Esophagus muscularis mucosa (tissue), 4 donors: ENCODE results near the gene PRSS58. TPM values are rescaled to one million over a fixed set of nuclear protein-coding genes. Genes with fewer than 3 reads are reported as not detected.

Experiments
- DNase-seq: peaks from one replicate; pipeline ENCODE4 v3.0.0-alpha.2; 2017; ENCODE audit errors: extremely low spot score
- H3K27ac ChIP-seq, 4 donors: fragments of 200-600 bp; sonication (generic); replicated peaks in 1 of 4; 1 replicate in 3 of 4; 2 replicates in 1 of 4; pipeline ENCODE4 v1.5.1; 2016 to 2019; ENCODE audit warnings: mild to moderate bottlenecking in 1 of 4
- H3K27me3 ChIP-seq, 4 donors: fragments of 200-600 bp; sonication (generic); one replicate each; pipeline versions ENCODE4 v1.5.1 to v1.6.0; 2016 to 2019
- H3K36me3 ChIP-seq, 4 donors: fragments of 200-600 bp; sonication (generic); one replicate each; pipeline ENCODE4 v1.5.1; 2016 to 2019
- H3K4me1 ChIP-seq, 4 donors: fragments of 200-600 bp; sonication (generic); one replicate each; pipeline ENCODE4 v1.5.1; 2016 to 2019
- H3K4me3 ChIP-seq, 4 donors: fragments of 200-600 bp; sonication (generic); 1 replicate in 2 of 4; 2 replicates in 2 of 4; pipeline ENCODE4 v1.5.1; 2016 to 2019; ENCODE audit warnings: mild to moderate bottlenecking in 4 of 4, moderate library complexity in 1 of 4
- H3K9me3 ChIP-seq, 4 donors: fragments of 200-600 bp; sonication (generic); 1 replicate in 3 of 4; 2 replicates in 1 of 4; pipeline ENCODE4 v1.5.1; 2016 to 2019
- EP300 ChIP-seq: sonication (generic); formaldehyde crosslinking; IDR thresholded peaks from one replicate; pipeline ENCODE4 v1.6.1; 2017; ENCODE audit warnings: antibody characterized with exemption
- POLR2A ChIP-seq: fragments of 450-650 bp; IDR thresholded peaks from one replicate; pipeline ENCODE4 v1.6.1; 2017; ENCODE audit warnings: antibody characterized with exemption, moderate library complexity, mild to moderate bottlenecking, low read depth
- POLR2AphosphoS5 ChIP-seq, 2 donors: sonication (generic); formaldehyde crosslinking; IDR thresholded peaks; one replicate each; pipeline ENCODE4 v1.6.1; 2017; ENCODE audit warnings: antibody characterized with exemption in 2 of 2
- WGBS: methylation state at CpG from one replicate; pipeline ENCODE4 v1.1.5; 2018; 5-methylcytosine and 5-hydroxymethylcytosine counted together
- intact Hi-C: fragments of 100-400 bp; cut with DNase I; formaldehyde crosslinking; loops from one replicate; pipeline ENCODE4 v1.15.1; 2023
- total RNA-seq, 4 donors: library from RNA; depleted of rRNA; stranded (reverse); fragments of >200 nt; gene quantifications; one replicate each; pipeline versions ENCODE4 v1.1.0 to v1.2.1, GENCODE V29; 2016
- TF ChIP-seq, protein P1 (sequence below), 3 experiments: fragments of 200-600 bp in 2 of 3; fragments of 450-650 bp in 1 of 3; sonication (generic) in 2 of 3; IDR thresholded peaks; one replicate each; pipeline ENCODE4 v1.5.1; 2017 to 2019; ENCODE audit warnings: antibody characterized with exemption in 3 of 3, mild to moderate bottlenecking in 2 of 3, moderate library complexity in 1 of 3

Gene PRSS58
- total RNA-seq, 4 donors from 2014 or later = not detected

DNA sequence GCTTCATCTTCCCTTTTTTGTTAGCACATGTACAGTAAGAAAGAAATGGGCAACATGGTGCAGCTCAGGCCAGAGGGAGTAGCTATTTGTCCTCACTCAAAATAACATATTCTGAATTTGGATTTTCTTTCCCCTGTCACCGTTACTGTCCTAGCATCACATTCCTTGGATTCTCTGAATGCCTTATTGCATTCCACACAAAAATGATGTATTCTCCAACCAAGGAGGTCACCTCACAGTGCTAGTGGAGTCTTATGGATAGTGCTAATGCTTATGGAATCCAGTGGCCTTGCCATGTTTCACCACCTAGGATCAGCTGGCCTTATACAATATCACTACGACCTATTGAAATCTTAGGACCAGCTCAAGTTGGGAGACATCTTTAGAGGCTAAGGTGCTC, 7.2 kb downstream of the PRSS58 start:
- no peak for DNase-seq
- 54% methylated on average over 2 of the region's 2 CpGs for WGBS
- Histone ChIP-seq H3K27ac (no peak overlapping the region), H3K4me1 (no peaks in the 10 kb centered on the region), H3K36me3 (no peaks in the 10 kb centered on the region), H3K27me3 (no peaks in the 10 kb centered on the region), H3K9me3 (no peaks in the 10 kb centered on the region), H3K4me3 (no peak overlapping the region)
- intact Hi-C loops = no loop called here
- no peak for TF ChIP-seq POLR2A
- TF ChIP-seq POLR2AphosphoS5 (IDR thresholded peaks at IDR 0.05) = no peak
- no peak for TF ChIP-seq EP300
- TF ChIP-seq, protein P1, sequence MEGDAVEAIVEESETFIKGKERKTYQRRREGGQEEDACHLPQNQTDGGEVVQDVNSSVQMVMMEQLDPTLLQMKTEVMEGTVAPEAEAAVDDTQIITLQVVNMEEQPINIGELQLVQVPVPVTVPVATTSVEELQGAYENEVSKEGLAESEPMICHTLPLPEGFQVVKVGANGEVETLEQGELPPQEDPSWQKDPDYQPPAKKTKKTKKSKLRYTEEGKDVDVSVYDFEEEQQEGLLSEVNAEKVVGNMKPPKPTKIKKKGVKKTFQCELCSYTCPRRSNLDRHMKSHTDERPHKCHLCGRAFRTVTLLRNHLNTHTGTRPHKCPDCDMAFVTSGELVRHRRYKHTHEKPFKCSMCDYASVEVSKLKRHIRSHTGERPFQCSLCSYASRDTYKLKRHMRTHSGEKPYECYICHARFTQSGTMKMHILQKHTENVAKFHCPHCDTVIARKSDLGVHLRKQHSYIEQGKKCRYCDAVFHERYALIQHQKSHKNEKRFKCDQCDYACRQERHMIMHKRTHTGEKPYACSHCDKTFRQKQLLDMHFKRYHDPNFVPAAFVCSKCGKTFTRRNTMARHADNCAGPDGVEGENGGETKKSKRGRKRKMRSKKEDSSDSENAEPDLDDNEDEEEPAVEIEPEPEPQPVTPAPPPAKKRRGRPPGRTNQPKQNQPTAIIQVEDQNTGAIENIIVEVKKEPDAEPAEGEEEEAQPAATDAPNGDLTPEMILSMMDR (IDR thresholded peaks at IDR 0.05) = no peak

DNA sequence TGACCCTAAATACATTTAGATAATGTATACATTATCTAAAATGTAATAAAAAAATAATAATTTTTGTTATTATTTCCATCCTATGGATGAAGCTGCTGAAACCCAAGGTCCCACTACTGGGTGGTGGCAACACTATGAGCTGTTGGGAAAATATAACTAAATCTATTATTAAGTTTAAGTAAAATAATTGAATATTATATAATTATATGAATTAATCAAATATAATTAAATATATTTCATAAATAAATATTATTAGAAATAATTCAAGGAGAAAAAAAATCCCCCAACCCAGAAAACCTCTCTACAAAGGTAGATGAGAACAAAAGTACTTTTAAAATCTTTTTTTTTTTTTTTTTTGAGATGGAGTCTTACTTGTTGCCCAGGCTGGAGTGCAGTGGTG, 7.9 kb downstream of the PRSS58 start:
- DNase-seq = no peak
- Histone ChIP-seq H3K27me3 (peaks cover 0 to 3% (median 0%) of the 10 kb centered on the region in 4 donors), H3K36me3 (no peaks in the 10 kb centered on the region), H3K9me3 (no peaks in the 10 kb centered on the region), H3K4me3 (no peak overlapping the region), H3K27ac (no peak overlapping the region), H3K4me1 (no peaks in the 10 kb centered on the region)
- intact Hi-C loops = no loop called here
- TF ChIP-seq, protein P1 (IDR thresholded peaks at IDR 0.05) = no peak
- TF ChIP-seq POLR2AphosphoS5 (IDR thresholded peaks at IDR 0.05) (no peak), POLR2A (no peak), EP300 (no peak)

DNA sequence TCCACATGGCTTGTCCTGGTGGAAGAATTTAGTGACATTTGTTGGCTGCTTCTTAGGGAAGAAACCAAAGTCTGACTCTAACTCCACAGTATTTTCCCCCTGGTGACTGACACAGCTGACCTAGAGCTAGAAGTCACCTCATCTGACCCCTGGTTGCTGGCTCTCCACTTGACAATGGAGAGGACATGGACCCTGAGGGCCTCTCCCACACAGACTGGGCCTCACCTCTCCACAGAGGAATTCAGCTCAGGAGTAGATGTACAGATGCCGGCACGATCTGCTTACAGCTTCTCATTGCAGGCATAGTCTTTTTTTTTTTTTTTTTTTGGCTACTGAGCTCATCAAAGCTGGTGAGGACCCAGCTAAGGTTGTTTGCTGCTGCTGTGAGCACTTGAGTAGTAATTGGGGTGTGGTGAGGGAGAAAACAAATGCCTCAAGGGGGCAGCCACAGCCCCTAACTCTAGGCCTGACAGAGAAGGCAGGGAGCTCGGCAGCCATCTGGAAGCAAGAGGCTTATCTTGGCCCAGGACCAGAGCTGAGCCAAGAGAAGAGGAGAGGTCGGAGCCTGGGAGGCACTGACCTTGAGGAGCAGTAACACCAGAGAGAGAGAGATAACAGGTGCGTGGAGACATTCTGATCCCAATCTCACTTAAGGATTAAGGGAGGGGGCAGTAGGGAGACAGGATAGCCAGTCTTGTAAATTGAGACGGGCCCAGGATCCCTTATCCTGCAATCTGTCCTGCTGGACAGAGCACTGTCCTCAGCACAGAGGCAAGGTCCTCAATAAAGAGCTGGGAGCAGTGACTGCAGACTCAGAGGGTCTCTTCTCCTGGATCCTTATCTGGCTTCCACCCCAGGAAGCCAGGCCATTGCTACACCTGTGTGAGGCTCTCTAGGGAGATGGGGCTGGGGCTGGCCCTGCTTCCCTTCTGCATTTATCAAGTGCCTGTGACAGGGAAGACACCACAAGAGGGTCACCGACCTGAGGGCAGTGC, 9.4 kb downstream of the PRSS58 start:
- peaks cover 0 to 3% (median 0%) of the 10 kb centered on the region in 4 donors for H3K27me3 ChIP-seq
- 45% methylated on average over 7 of the region's 7 CpGs for WGBS
- no peak overlapping the region for H3K4me3 ChIP-seq
- H3K36me3 ChIP-seq = no peaks in the 10 kb centered on the region
- intact Hi-C loops = no loop called here
- no peaks in the 10 kb centered on the region for H3K9me3 ChIP-seq
- TF ChIP-seq POLR2AphosphoS5 (IDR thresholded peaks at IDR 0.05) (no peak), EP300 (no peak), POLR2A (no peak)
- TF ChIP-seq, protein P1 (IDR thresholded peaks at IDR 0.05) = no peak
- DNase-seq = peak; percentile 74
- no peak overlapping the region for H3K27ac ChIP-seq
- no peaks in the 10 kb centered on the region for H3K4me1 ChIP-seq

DNA sequence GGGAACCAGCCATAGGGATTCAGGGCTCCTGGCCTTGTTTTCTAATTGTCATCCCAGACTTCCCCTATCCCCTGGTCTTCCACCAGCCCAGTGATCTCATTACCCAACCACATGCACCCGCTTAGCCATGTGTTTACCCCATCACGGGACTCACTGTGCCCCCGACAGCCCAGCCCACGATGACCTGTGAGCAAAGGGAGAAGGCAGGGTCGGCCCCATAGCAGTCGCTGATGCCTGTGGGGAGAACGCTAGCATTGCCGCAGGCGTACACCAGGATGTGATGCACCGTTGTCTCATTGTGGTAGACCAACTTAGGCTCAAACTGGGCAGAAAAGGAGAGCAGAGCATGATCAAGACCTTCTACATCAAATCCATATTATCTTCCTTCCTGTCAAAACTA, 14.0 kb downstream of the PRSS58 start:
- WGBS = 85% methylated on average over 10 of the region's 10 CpGs
- TF ChIP-seq, protein P1 (IDR thresholded peaks at IDR 0.05) = no peak
- TF ChIP-seq EP300 = no peak
- no peak for TF ChIP-seq POLR2A
- TF ChIP-seq POLR2AphosphoS5 (IDR thresholded peaks at IDR 0.05) = no peak
- intact Hi-C loops = no loop called here

More for the DNA sequence above, 14.0 kb downstream of the PRSS58 start:
- peaks cover 0 to 12% (median 0%) of the 10 kb centered on the region in 4 donors for H3K27me3 ChIP-seq
- no peaks in the 10 kb centered on the region for H3K36me3 ChIP-seq
- H3K4me3 ChIP-seq = no peak overlapping the region
- DNase-seq = no peak
- H3K4me1 ChIP-seq = no peaks in the 10 kb centered on the region
- H3K9me3 ChIP-seq = no peaks in the 10 kb centered on the region
- H3K27ac ChIP-seq = no peak overlapping the region
